Kidney epithelial cell (primary cell): ENCODE results near the gene RCN1. TPM values are rescaled to one million over a fixed set of nuclear protein-coding genes. Genes with fewer than 3 reads are reported as not detected.

Source experiments
- DNase-seq: peaks from one replicate; pipeline ENCODE4 v3.0.0-alpha.2; 2010; ENCODE audit warnings: low read depth
- H3K27me3 ChIP-seq: 2 replicates; pipeline ENCODE4 v1.6.0; 2011; ENCODE audit warnings: low read length; ENCODE audit not compliant: control insufficient read depth, insufficient read depth
- H3K36me3 ChIP-seq: 2 replicates; pipeline ENCODE4 v1.5.1; 2011; ENCODE audit warnings: low read length; ENCODE audit not compliant: control insufficient read depth, insufficient read depth
- H3K4me3 ChIP-seq: 2 replicates; pipeline ENCODE4 v1.5.1; 2011; ENCODE audit warnings: low read depth, mild to moderate bottlenecking, control low read depth, low read length
- CTCF ChIP-seq: IDR thresholded peaks from 2 replicates; pipeline ENCODE4 v1.5.1; 2011; ENCODE audit warnings: mild to moderate bottlenecking, moderate library complexity, low read length, control low read depth, inconsistent platforms; ENCODE audit not compliant: insufficient read depth, poor library complexity, severe bottlenecking
- total RNA-seq: library from RNA; depleted of rRNA; stranded (reverse); fragments of >200 nt; gene quantifications from 2 replicates; pipeline ENCODE4 v1.2.3, GENCODE V29; 2015

The RCN1 gene
- total RNA-seq, 1 donor from 2014 or later = 177 TPM

- H3K4me3 ChIP-seq = no peak overlapping the region
- DNase-seq = no peak
- H3K27me3 ChIP-seq = no peaks in the 10 kb centered on the region
- H3K36me3 ChIP-seq = no peaks in the 10 kb centered on the region
- TF ChIP-seq CTCF = no peak
These were observed 58.0 kb downstream of the RCN1 start for GRCh38 chr11:32148895-32149294.

DNA sequence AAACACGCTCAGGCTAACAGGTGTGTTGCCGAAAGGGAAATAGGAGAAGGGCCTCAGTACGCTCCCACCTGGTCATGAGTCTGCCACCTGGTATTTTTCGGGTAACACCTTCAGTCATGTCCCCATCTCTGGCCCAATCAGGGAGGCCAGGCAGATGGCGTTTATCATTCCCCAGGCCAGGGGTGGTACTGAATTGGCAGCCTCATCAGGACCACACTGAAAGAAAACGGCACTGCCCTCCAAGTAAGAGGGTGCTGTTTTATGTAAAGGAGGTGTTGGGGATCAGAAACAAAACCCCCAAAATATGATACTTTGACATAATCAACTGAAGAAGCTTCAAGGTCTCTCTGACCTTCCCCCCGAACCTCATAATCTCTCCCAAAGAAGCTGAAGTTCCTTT, 58.9 kb downstream of the RCN1 start:
- no peaks in the 10 kb centered on the region for H3K36me3 ChIP-seq
- no peak overlapping the region for H3K4me3 ChIP-seq
- no peak for TF ChIP-seq CTCF
- H3K27me3 ChIP-seq = no peaks in the 10 kb centered on the region
- no peak for DNase-seq

DNA sequence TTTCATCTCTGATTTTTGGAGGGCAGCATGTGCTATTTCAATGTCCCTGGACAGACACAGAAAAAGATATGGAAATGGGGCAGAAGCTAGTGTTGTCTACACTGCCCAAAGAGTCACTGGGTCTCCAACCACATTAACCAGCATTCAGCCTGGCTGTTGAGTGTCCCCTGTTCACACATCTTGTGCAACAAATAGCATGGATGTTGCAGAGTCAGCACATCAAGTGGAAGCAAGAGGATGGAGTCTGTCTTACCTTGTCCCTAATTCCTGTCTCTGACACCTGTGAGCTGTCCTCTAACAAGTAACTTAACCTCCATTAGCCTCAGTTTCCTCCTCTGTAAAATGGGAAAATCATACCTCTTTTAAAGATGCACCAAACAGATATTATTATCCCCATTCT, 60.2 kb downstream of the RCN1 start:
- H3K36me3 ChIP-seq = no peaks in the 10 kb centered on the region
- no peaks in the 10 kb centered on the region for H3K27me3 ChIP-seq
- H3K4me3 ChIP-seq = no peak overlapping the region
- TF ChIP-seq CTCF = no peak
- no peak for DNase-seq

DNA sequence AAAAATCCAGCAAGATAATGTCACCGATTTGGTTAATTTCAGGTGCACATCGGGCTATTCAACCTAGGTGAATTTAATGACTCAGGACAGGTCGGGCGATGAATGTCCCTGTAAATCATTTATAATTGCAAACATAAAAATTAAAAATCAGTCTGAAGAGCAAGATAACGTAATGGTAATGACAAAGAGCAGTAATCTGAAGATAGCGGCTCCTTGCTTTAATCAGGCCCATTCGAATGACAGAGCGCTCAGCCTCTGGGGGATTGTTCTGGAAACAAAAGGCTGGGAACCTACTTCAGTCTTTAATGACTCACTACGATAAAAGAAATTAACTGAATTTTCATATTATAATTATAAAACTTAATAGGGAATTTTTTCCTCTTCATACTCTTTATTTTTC, 61.3 kb downstream of the RCN1 start:
- no peak for DNase-seq
- no peaks in the 10 kb centered on the region for H3K27me3 ChIP-seq
- TF ChIP-seq CTCF = no peak

DNA sequence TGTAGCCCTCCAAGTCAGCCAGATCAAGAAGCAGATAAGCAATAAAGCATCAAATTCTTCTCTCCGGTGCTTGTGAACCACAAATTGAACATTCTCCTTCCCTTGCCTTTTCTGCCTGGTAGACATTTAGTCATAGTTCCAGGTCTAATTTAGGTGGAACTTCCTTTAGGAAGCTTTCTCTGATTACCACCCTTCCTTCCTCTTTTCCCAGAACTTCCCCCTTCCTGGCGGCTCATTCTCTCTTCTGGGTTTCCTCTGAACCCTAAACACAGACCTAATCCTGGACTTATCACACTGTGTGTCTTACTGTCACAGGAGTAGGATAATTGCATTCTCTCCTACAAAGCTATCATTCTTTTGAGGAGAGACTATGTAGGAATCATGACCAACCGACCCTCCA, 61.9 kb downstream of the RCN1 start:
- TF ChIP-seq CTCF = no peak
- no peaks in the 10 kb centered on the region for H3K36me3 ChIP-seq
- no peak for DNase-seq
- no peaks in the 10 kb centered on the region for H3K27me3 ChIP-seq
- H3K4me3 ChIP-seq = no peak overlapping the region

More for the DNA sequence above, 61.3 kb downstream of the RCN1 start:
- Histone ChIP-seq H3K36me3 (no peaks in the 10 kb centered on the region), H3K4me3 (no peak overlapping the region)

DNA sequence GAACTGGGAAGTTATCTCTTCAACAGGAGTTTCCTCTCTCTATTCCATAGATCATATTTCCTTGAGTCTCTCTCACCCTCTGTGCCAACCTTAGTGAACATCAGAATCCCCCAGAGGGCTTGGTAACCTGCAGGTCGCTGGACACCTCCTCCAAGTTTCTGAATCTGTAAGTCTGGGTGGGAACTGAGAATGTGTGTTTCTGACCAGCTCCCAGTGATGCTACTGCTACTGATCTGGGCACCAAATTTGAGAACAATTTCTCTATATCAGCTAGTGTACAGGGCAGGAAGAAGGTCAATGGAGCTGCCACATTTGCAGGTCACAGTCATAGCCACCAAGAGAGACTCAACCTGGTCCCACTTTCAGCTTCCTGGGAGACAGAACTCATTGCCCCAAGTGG, 62.9 kb downstream of the RCN1 start:
- no peak overlapping the region for H3K4me3 ChIP-seq

More for the DNA sequence above, 62.9 kb downstream of the RCN1 start:
- Histone ChIP-seq H3K36me3 (no peaks in the 10 kb centered on the region), H3K27me3 (no peaks in the 10 kb centered on the region)
- no peak for TF ChIP-seq CTCF
- DNase-seq = no peak
